Inferior parietal cortex (tissue), 1 donor: Measurements from ENCODE around the gene PPP1R2.
"Not testable (repeated sequence)": the region's sequence is repeated elsewhere in the genome, so short reads cannot be mapped to it uniquely, and the experiment has no call there.

Experiments
- DNase-seq: peaks from one replicate; pipeline ENCODE4 v3.0.0-alpha.2; 2016; ENCODE audit errors: extremely low spot score

PPP1R2 gene

DNA sequence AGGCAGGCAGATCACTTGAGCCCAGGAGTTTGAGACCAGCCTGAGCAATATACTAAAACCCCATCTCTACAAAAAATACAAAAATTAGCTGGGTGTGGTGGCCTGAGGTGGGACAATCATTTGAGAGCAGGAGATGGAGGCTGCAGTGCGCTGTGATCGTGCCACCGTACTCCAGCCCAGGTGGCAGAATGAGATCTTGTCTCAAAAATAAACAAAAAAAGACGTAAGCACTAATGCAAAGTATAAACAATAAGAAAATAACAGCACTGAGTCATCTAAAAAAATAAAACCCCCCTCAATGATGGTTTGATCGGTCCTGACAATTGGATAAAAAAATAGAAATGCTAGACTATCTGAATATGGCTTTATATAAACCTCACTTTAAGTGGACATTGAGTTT, 3.6 kb downstream of the PPP1R2 start:
- DNase-seq = no peak

DNA sequence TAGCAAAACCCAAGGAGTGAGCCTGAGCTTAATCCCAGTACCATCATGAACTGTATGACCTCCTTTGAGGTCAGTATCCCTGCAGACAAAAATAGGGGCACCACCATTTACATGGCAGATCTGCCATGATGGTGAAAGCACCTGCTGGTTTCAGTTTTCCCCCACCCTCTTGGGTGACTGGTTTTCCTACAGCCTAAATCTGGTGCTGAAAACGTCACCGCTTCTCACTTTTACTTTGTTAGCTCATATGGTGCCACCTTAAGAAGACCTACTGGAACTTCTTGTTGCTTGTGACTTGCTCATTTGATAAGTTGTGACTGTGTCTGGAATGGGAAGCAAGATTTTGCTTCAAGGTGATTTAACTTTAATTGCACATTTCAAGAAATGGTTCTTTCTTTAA, 5.1 kb downstream of the PPP1R2 start:
- no peak for DNase-seq

DNA sequence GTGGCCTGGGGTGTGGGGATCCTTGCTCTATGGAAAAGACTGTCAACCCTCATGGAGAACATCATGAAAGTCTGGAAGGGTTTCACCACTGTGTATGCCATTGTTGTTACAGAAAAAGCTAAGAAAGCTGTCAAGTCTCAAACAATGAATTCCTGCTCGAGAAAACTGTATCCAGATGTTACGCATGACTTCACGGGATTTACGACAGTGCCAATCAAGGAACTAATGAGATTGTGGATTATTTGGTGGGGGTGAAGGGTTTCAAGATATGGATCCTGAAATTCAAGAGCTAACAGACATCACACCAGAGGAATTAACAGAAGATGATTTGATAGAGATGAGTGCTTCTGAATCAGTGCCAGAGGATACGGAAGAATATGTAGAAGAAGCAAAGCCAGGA, 7.8 kb downstream of the PPP1R2 start:
- DNase-seq = no peak

DNA sequence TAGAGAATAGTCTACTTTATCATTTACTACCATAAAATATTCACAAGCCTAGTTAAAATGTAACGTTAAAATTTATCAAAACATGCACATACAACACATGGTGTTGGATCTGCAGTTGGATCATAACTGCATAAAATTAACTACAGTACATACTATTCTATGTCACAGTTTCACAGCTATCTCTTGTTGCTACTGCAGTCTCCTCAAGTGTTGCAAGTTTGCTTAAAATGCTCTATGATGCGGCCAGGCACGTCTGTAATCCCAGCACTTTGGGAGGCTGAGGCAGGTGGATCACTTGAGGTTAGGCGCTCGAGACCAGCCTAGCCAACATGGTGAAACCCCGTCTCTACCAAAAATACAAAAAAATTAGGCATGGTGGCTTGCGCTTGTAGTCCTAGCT, 10.3 kb downstream of the PPP1R2 start:
- DNase-seq = no peak

DNA sequence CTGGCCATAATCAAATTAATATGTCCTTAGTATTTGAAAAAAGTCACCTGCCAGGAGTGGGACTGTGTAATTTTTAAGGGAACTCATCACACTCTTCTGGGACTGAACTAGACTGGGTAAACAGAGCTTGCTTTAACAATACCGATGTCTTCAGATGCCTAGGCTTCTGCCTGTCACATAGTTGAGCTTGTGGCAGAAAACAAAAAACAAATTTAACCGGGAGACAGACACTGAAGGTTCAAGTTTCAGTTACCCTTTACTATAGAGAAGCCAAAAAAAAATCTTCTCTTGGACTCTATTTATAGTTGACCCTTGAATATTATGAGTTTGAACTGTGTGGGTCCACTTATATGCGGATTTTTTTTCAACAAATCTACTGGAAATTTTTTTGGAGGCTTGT, 10.8 kb downstream of the PPP1R2 start:
- DNase-seq = no peak

- DNase-seq = no peak
These were observed 11.4 kb downstream of the PPP1R2 start for GRCh38 chr3:195531683-195532082.

DNA sequence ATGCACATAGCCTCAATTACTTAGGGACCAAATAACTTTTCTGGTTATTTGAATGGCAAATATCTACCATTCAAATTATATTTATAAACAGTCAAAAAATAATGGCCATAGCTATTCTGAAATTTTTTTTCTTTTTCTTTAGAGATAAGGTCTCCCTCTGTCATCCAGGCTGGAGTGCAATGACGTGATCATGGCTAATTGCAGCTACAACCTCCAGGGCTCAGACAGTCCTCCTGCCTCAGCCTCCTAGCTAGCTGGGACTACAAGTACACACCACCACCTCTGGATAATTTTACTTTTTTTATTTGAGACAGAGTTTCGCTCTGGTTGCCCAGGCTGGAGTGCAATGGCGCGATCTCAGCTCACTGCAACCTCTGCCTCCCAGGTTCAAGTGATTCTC, 16.6 kb downstream of the PPP1R2 start:
- DNase-seq = no peak

GRCh38 chr3:195524171-195524896, 18.8 kb downstream of the PPP1R2 start:
- no peak for DNase-seq

DNA sequence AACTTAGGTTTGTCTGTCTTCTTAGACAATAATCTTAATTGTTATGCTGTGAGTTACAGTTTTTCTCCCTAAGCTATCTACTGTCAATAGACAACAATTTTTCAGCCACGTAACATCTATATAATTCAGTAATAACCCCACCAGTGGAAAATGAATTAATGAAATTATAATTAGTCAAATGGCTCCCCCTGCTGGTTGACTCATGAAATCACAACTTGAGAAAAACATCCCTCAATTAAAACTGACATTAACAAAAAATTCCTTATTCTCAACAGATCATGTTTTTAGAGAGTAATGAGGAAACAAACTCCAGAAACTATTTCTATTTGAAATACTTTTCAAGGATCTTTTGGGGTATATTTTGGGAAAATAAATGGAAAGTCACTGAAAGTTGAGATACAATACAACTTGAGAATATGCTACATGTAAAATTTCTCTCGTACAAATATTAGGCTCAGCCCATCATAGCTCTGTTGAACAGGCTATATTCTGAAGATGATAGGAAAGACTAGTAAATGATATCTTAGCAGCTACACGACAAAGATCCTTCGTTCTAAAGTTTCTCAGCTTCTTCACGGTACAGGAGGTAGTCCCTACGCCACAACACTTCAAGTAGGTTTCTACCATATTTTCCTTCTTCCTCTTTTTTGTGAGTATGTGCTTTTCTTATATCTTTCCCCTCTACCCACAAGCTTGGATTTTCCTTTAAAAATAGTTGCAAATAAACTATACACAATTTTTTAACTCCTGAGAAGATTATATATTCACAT, 20.7 kb downstream of the PPP1R2 start:
- DNase-seq = peak; percentile 77

DNA sequence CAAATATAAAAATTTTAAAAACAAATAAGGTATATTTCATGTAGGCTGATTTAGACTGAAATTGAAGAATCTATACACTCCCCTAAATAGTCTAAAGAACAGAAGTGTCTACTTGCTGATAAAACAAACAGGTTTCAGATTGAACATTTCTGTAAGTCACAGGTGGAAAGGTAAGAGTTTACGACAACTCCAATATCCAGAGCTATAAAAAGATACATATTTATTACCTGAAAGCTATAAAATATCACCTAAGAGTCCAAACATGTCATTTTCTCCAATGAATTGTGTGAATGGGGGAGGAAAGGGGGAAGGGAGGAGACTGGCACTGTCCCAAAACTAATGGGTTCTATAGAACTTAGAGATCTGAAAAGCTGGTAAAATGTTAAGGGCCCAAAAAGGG, 26.1 kb downstream of the PPP1R2 start:
- DNase-seq = peak; percentile 0

DNA sequence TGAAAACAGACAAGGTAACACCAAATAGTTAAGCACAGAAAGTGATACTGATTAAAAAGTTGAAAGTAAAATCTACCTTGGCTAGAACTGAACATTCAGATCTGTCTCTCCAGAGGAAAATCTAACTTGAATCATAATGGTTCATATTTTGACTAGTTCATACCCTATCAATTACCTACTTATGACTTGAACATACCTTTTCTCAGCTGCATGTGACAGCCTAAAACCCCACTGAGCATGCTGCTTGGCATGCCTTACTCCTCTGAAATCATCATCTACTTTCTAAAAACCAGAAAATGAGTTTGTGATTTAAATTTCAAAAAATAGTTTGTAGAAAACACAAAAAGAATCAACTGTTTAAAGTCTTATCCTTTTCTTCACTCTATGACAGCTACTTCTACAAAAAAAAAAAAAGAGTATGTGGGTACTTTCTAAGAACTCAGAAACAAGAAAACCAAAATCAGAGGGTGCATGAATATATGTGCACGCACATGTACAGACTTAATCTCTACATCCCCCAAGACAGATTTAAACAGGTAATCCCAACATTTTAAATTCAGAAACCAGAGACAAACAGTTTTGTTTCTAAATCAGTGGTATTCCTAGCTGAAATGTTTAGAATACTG, 28.4 kb downstream of the PPP1R2 start:
- DNase-seq = peak; percentile 0

GRCh38 chr3:195512798-195513345, 30.3 kb downstream of the PPP1R2 start:
- DNase-seq = peak; percentile 1

- DNase-seq = no peak
These were observed 32.0 kb downstream of the PPP1R2 start for GRCh38 chr3:195511136-195511535.

DNA sequence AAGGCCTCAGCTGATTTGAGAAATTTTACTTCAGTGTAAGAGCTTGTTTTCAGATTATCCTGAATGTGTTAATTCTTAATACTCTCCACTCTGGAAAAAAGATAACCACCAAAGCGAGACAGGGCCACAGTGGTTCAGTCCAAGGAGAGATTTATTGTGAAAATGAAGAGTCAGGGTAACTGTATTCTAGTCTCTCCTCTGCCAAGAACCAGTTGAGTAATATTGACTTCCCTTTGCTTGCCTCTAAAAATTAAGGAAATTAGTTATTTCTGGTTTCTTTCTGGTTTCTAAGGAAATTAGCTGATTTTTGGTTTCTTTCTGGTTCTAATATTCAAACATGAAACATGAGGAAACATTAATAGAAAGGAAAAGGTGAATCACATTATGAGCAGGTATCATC, 34.9 kb downstream of the PPP1R2 start:
- peak; percentile 0 for DNase-seq

DNA sequence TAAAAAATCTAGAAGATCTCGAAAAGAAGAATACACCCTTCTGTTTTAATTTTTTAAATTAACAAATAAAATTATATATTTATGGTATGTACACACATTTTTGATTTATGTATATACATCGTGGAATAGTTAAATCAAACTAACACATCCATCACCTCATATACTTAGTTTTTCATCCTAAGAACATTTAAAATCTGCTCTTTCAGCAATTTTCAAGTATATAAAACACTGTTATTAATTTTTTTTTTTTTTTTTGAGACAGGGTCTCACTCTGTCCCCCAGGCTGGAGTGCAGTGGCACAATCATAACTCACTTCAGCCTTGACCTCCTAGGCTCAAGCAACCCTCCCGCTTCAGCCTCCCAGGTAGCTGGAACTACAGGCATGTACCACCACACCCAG, 67.5 kb downstream of the PPP1R2 start:
- DNase-seq = no peak

DNA sequence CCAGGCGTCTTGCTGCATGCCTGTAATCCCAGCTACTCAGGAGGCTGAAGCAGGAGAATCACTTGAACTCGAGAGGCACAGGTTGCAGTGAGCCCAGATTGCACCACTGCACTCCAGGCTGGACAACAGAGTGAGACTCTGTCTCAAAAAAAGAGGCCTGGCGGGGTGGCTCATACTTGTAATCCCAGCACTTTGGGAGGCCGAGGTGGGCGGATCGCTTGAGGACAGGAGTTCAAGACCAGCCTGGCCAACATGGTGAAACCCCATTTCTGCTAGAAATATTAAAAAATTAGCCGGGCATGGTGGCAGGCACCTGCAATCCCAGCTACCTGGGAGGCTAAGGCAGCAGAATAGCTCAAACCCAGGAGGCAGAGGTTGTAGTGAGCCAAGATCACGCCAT, 68.0 kb downstream of the PPP1R2 start:
- DNase-seq = not testable (repeated sequence)

- no peak for DNase-seq
These were observed 74.3 kb downstream of the PPP1R2 start for GRCh38 chr3:195468841-195469240.

GRCh38 chr3:195468391-195468776, 74.7 kb downstream of the PPP1R2 start:
- no peak for DNase-seq

GRCh38 chr3:195467641-195468390, 75.3 kb downstream of the PPP1R2 start:
- DNase-seq = no peak

DNA sequence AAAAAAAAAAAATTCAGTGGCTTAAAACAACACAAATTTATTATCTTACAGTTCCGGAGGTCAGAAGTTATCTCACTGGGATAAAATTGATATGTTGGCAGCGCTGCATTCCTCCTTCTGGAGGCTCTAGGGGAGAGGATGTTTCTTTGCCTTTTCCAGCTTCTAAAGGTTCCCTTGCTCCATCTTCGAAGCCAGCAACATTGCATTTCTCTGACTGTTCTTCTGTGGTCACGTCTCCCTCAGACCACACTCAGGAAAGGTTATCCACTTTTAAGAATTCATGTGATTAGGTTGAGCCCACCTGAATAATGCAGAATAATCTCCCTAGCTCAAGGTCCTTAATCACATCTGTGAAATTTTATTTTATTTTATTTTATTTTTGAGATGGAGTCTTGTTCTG, 76.9 kb downstream of the PPP1R2 start:
- DNase-seq = no peak
